Measurements from ENCODE around the gene GDA. TPM values are rescaled to one million over a fixed set of nuclear protein-coding genes. Genes with fewer than 3 reads are reported as not detected.

The GDA gene
- total RNA-seq, 2 donors from 2014 or later, result 22.2 to 23.0 TPM

DNA sequence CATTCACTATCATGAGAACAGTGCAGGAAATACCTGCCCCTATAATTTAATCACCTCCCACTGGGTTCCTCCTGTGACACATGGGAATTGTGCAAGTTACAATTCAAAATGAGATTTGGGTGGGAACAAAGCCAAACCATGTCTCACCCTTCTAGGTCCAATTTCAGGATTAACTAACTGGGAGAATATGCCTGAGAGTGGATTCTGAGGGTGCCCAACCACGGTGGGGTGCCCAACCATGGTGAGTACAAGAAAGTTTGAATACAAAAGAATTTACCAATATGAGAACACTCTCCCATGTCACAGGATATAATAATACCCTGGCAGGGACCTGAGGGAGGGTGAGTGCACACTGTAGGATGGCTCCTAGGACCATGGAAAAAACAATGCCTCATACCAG is 17.2 kb upstream of the GDA start:
- Histone ChIP-seq H3K4me3 (no peak overlapping the region), H3K4me1 (no peaks in the 10 kb centered on the region), H3K9ac (ENCODE audit: low read depth in 2 of 2, low read length in 2 of 2) (no peak overlapping the region), H3K9me3 (no peaks in the 10 kb centered on the region), H3K36me3 (no peaks in the 10 kb centered on the region), H3K27ac (no peak overlapping the region), H3K27me3 (no peaks in the 10 kb centered on the region)
- TF ChIP-seq, protein P1, sequence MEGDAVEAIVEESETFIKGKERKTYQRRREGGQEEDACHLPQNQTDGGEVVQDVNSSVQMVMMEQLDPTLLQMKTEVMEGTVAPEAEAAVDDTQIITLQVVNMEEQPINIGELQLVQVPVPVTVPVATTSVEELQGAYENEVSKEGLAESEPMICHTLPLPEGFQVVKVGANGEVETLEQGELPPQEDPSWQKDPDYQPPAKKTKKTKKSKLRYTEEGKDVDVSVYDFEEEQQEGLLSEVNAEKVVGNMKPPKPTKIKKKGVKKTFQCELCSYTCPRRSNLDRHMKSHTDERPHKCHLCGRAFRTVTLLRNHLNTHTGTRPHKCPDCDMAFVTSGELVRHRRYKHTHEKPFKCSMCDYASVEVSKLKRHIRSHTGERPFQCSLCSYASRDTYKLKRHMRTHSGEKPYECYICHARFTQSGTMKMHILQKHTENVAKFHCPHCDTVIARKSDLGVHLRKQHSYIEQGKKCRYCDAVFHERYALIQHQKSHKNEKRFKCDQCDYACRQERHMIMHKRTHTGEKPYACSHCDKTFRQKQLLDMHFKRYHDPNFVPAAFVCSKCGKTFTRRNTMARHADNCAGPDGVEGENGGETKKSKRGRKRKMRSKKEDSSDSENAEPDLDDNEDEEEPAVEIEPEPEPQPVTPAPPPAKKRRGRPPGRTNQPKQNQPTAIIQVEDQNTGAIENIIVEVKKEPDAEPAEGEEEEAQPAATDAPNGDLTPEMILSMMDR (IDR thresholded peaks at IDR 0.05), result no peak
- DNase-seq, result no peak
- intact Hi-C loops (cut with DNase I), result no loop called here

DNA sequence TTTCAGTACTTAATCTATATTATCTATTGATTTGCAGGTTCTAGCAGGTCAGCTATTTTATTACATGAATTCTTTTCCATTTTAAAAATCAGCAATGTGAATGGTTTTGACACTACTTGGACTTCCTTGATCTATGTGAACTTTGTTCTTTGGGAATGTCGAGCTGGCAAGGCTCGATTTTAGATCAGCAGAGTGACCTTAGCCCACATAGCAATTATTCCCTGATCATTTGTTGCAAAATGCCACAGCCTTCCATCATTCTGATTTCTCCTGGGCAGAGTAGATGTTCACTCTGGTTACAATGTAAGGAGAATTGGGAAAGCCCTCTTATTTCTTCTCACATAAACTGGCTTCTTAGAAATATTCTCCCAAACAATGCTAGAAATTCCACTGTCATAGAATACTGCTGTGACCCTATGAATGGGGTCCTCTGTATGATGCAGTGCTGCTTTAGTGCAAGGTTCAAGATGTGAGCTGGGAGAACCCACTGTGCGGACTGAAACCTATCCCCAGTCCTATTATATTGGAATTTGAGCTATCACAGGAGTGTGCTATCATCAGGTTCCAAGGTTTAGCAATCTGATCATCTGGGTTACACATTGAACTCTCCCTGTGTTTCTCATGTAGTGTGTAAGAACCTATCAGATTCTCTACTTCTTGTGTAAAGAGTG is 15.7 kb upstream of the GDA start:
- Histone ChIP-seq H3K27me3 (no peaks in the 10 kb centered on the region), H3K9ac (ENCODE audit: low read depth in 2 of 2, low read length in 2 of 2) (no peak overlapping the region), H3K4me1 (no peaks in the 10 kb centered on the region), H3K36me3 (no peaks in the 10 kb centered on the region), H3K9me3 (no peaks in the 10 kb centered on the region), H3K27ac (no peak overlapping the region), H3K4me3 (no peak overlapping the region)
- TF ChIP-seq, protein P1 (IDR thresholded peaks at IDR 0.05), result no peak
- DNase-seq, result peak; percentile 41
- intact Hi-C loops (cut with DNase I), result no loop called here

DNA sequence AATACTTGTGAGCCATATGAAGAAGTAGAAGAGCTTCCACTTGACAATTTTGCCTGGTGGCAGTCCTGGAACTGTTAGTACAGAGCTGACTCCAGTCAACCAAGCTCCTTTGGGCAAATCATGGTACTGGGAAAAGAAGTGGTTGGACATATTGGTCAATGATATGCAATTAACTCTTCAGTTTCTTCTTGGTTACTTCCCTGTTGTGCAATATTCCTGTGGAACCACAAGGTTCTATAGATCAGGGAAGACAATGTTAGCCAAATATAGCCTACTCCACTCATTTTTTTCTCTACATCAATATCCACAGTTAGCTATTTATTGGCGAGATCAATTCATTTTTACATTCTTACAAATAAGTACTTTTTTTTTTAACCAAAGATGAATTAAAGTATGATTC is 14.4 kb upstream of the GDA start:
- intact Hi-C loops (cut with DNase I), result no loop called here
- no peak overlapping the region for H3K27ac ChIP-seq
- no peaks in the 10 kb centered on the region for H3K27me3 ChIP-seq
- TF ChIP-seq, protein P1 (IDR thresholded peaks at IDR 0.05), result no peak
- no peaks in the 10 kb centered on the region for H3K9me3 ChIP-seq
- no peak for DNase-seq
- H3K9ac ChIP-seq (ENCODE audit: low read depth in 2 of 2, low read length in 2 of 2), result no peak overlapping the region
- no peak overlapping the region for H3K4me3 ChIP-seq
- no peaks in the 10 kb centered on the region for H3K4me1 ChIP-seq
- no peaks in the 10 kb centered on the region for H3K36me3 ChIP-seq

DNA sequence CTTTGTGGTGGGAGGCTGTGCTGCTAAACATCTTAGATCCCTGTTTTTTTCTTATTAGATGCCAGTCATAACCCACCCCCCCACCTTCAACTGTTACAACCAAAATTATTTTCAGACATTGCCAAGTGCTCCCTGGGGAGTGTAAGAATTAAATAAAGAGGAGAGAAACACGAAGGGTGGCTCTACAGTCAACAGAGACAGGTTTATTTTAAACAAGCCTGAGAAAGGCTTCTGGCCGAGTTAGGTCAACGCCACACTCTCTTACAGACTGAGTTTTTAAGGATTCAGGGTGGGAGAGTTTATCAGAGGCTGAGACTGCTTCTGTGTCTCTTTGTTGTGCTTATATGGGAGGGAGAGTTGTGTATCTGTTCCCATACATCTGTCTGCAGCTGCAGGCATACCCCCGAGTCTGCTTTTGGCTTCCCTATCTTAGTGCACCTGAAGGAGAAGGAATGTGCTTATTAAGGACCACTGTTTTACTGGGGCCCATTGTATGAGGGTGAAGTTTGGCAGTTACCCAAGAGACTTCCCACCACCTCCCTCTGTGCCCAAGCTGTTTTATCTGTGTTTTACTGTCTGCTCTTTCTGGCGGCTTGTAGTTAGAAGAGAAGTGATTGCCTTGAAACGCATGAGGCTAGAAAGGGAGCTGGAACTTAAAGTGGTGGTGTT is 11.4 kb upstream of the GDA start:
- no peak for DNase-seq
- TF ChIP-seq, protein P1 (IDR thresholded peaks at IDR 0.05), result no peak
- no peaks in the 10 kb centered on the region for H3K36me3 ChIP-seq
- no peak overlapping the region for H3K9ac ChIP-seq (ENCODE audit: low read depth in 2 of 2, low read length in 2 of 2)
- no peaks in the 10 kb centered on the region for H3K4me1 ChIP-seq
- no peak overlapping the region for H3K4me3 ChIP-seq
- H3K27ac ChIP-seq, result no peak overlapping the region
- intact Hi-C loops (cut with DNase I), result no loop called here
- H3K9me3 ChIP-seq, result no peaks in the 10 kb centered on the region
- H3K27me3 ChIP-seq, result no peaks in the 10 kb centered on the region

DNA sequence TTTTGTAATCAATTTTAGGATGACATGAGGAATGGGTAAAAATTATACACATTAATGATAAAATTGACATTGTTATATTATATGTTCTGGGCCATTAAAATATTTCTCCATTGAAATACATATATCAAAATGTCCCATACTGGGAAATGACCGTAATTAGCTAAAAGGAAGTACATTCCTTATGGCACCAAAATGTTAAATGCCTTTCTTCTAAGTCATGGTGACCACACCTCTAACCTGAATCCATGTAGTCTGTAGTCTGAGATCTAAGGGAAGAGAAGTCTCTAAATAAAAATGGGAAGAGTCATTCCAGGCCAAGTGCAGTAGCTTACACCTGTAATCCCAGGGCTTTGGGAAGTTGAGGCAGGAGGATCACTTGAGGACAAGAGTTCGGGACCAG is 10.0 kb upstream of the GDA start:
- Histone ChIP-seq H3K27ac (no peak overlapping the region), H3K9me3 (no peaks in the 10 kb centered on the region), H3K27me3 (no peaks in the 10 kb centered on the region), H3K9ac (ENCODE audit: low read depth in 2 of 2, low read length in 2 of 2) (no peak overlapping the region), H3K4me1 (no peaks in the 10 kb centered on the region), H3K4me3 (no peak overlapping the region), H3K36me3 (no peaks in the 10 kb centered on the region)
- TF ChIP-seq, protein P1 (IDR thresholded peaks at IDR 0.05), result no peak
- no peak for DNase-seq
- intact Hi-C loops (cut with DNase I), result no loop called here
